ENCODE data around the gene DNAJC5. TPM values are rescaled to one million over a fixed set of nuclear protein-coding genes. Genes with fewer than 3 reads are reported as not detected.

Gene DNAJC5
- total RNA-seq, 1 donor from 2014 or later, result 46.4 TPM

- no peak for DNase-seq (ENCODE audit: low read depth)
- TF ChIP-seq, protein P1, sequence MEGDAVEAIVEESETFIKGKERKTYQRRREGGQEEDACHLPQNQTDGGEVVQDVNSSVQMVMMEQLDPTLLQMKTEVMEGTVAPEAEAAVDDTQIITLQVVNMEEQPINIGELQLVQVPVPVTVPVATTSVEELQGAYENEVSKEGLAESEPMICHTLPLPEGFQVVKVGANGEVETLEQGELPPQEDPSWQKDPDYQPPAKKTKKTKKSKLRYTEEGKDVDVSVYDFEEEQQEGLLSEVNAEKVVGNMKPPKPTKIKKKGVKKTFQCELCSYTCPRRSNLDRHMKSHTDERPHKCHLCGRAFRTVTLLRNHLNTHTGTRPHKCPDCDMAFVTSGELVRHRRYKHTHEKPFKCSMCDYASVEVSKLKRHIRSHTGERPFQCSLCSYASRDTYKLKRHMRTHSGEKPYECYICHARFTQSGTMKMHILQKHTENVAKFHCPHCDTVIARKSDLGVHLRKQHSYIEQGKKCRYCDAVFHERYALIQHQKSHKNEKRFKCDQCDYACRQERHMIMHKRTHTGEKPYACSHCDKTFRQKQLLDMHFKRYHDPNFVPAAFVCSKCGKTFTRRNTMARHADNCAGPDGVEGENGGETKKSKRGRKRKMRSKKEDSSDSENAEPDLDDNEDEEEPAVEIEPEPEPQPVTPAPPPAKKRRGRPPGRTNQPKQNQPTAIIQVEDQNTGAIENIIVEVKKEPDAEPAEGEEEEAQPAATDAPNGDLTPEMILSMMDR (conservative IDR thresholded peaks at IDR 0.05; ENCODE audit: low read depth, low read length), result no peak
- H3K4me3 ChIP-seq (ENCODE audit: low read depth, low read length), result no peak overlapping the region
Observed at GRCh38 chr20:63857764-63858392, 37.0 kb upstream of the DNAJC5 start.

GRCh38 chr20:63858393-63859165 is 36.3 kb upstream of the DNAJC5 start:
- no peak overlapping the region for H3K4me3 ChIP-seq (ENCODE audit: low read depth, low read length)
- no peak for DNase-seq (ENCODE audit: low read depth)
- TF ChIP-seq, protein P1 (conservative IDR thresholded peaks at IDR 0.05; ENCODE audit: low read depth, low read length), result peak; percentile 38

DNA sequence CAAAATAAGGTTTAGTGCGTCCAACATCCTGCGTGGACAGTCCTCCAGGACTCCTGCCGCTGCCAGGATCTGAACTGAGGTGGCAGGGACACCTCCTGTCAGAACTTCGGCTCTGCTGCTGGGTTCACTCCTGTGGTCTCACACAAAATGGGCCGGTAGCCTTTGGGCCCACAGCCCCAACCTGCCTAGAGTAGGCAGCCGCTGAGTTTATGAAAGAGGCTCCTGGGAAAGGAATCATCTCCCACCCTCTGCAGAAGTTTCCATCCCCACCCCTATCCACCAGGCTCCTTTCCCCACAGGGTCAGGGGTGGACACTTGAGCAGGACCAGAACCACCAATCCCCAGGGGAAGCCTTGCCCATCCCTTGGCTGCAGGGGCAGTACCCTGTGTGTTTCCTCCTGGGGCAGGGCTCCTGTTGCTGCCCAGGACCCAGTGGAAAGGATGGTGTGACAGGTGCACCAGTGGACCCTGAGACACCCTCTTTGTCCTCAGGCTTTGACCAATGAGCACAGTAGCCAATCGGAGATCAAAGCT is 35.7 kb upstream of the DNAJC5 start:
- no peak for DNase-seq (ENCODE audit: low read depth)
- TF ChIP-seq, protein P1 (conservative IDR thresholded peaks at IDR 0.05; ENCODE audit: low read depth, low read length), result no peak
- no peak overlapping the region for H3K4me3 ChIP-seq (ENCODE audit: low read depth, low read length)

GRCh38 chr20:63860325-63861051 is 34.4 kb upstream of the DNAJC5 start:
- no peak for DNase-seq (ENCODE audit: low read depth)
- TF ChIP-seq, protein P1 (conservative IDR thresholded peaks at IDR 0.05; ENCODE audit: low read depth, low read length), result no peak
- H3K4me3 ChIP-seq (ENCODE audit: low read depth, low read length), result no peak overlapping the region

- no peak for DNase-seq (ENCODE audit: low read depth)
- TF ChIP-seq, protein P1 (conservative IDR thresholded peaks at IDR 0.05; ENCODE audit: low read depth, low read length), result no peak
- H3K4me3 ChIP-seq (ENCODE audit: low read depth, low read length), result no peak within 1 kb of the TSS
Observed at GRCh38 chr20:63861365-63861934, 33.5 kb upstream of the DNAJC5 start, which contains the start of gene ABHD16B. Gene ABHD16B (plus strand): TSS chr20:63861498. CDS start chr20:63861541, 43 bp downstream.

- H3K4me3 ChIP-seq (ENCODE audit: low read depth, low read length), result no peak overlapping the region
- TF ChIP-seq, protein P1 (conservative IDR thresholded peaks at IDR 0.05; ENCODE audit: low read depth, low read length), result no peak
- DNase-seq (ENCODE audit: low read depth), result no peak
Observed at GRCh38 chr20:63861981-63862901, 32.7 kb upstream of the DNAJC5 start.
